GM19193 (cell line): ENCODE results near the gene PRR9.

Source experiments
- POLR2A ChIP-seq: IDR thresholded peaks from 4 replicates; pipeline ENCODE4 v1.6.1; 2011; ENCODE audit not compliant: insufficient read depth, insufficient read length; ENCODE audit errors: extremely low read depth

The PRR9 gene

DNA sequence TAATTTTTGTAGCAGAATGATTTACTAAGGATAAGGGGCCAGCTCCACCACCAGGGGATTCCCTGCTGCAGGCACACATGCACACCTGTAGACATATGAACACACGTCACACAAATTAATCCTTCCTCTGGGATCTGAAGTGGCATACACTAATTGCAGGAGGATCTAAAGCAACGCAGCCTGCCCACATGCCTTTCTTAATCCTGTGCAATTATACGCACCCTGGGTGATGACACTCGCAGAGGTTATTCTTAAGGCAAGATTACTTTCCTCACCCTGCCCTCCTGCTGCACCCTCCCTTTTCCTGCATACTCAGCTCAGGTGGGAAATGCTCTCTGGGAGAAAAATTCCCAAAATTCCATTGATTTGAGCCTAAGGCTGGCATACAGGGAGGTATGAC lies 34.6 kb downstream of the PRR9 start:
- TF ChIP-seq POLR2A = no peak

DNA sequence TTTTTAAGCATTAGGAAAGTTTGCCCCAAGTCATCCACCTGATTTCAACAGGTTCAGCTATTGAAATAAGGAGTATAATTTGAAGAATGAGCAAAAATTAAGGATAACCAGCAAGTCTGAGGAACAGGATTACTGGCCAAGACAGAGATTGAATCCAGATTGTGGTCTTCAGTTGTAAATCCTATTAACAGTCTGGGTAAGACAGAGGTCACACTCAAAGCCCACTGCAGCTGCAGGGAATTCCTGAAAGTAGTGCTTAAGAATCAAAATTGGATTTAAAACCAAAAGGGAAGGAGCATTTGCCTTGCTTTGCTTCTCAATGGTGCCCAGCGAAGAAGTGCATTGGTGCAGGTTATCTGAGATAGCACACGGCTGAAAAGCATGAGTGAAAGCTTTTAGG lies 35.7 kb downstream of the PRR9 start:
- no peak for TF ChIP-seq POLR2A

DNA sequence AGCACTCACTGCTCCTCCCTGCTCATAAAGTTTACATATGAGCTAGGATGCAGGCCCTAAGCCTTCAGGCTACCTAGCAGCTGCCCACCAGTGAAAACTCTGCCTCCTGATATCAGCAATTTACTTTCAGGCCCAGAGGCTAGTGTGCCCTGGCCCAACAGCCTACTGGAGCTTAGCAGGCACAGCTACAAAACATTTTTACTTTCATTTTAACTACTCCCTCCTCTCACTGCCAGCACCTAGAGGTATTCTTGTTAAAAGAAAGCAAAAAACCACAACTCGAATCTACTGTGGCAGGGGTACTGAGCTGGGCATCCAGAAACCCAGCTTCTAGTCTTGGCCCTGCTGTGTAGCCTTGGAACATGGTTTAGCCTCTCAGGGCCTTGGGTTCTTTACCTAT lies 36.3 kb downstream of the PRR9 start:
- TF ChIP-seq POLR2A = no peak

DNA sequence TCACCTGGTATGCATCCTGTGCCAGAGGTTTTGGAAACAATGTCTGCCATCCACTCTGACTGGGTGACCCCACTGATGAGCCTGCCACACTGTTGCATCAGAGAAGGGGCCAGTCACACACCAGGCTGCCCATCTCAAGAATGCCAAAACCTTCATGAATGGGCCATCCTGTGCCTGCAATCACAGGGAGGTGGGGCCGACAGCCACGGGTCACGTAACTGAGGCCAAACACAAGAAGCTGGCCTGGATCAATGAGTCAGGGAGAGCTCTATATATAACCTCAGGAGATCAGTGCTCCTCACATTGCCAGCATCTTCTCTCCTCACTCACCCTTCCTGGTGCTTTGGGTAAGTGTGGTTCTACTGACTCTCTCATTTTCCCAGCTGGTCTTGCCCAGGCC lies 42.0 kb downstream of the PRR9 start, which contains the start of gene LORICRIN:
Gene LORICRIN (plus strand): TSS at position 301 of the 400 bp plus-strand sequence. CDS start 1,263 bp downstream, outside the sequence.
- no peak for TF ChIP-seq POLR2A

DNA sequence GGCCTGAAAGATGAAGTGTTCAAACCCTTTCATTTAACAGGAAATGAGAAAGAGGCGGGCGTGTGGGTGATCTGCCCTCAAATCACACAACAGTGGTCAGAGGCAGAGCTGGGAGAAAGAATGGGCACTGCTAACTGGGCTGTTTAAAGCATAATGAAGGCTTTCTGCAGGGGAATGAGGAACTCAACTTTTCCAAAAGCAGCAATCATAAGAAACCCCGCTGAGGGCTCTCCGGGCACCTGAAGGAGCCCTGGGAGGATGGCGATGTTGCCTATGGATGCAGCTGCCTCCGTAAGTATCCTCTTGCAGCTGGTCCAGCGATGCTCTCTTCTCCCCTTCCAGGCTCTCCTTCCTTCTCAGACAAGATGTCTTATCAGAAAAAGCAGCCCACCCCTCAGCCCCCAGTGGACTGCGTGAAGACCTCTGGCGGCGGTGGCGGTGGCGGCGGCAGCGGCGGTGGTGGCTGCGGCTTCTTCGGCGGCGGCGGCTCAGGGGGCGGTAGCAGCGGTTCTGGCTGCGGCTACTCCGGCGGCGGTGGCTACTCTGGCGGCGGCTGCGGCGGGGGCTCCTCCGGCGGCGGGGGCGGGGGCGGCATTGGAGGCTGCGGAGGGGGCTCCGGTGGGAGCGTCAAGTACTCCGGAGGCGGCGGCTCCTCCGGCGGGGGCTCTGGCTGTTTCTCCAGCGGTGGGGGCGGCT lies 43.3 kb downstream of the PRR9 start:
- TF ChIP-seq POLR2A = no peak

DNA sequence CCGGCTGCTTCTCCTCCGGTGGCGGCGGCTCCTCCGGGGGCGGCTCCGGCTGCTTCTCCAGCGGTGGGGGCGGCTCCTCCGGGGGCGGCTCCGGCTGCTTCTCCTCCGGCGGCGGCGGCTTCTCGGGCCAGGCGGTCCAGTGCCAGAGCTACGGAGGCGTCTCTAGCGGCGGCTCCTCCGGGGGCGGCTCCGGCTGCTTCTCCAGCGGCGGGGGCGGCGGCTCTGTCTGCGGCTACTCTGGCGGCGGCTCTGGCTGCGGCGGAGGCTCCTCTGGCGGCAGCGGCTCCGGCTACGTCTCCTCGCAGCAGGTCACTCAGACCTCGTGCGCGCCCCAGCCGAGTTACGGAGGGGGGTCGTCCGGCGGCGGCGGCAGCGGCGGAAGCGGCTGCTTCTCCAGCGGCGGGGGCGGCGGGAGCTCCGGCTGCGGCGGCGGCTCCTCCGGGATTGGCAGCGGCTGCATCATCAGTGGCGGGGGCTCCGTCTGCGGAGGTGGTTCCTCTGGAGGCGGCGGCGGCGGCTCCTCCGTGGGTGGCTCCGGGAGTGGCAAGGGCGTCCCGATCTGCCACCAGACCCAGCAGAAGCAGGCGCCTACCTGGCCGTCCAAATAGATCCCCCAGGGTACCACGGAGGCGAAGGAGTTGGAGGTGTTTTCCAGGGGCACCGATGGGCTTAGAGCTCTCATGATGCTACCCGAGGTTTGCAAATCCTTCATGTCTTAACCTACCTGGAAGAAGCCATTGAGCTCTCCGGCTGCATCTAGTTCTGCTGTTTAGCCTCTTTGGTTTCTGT lies 44.1 kb downstream of the PRR9 start:
- TF ChIP-seq POLR2A = no peak

DNA sequence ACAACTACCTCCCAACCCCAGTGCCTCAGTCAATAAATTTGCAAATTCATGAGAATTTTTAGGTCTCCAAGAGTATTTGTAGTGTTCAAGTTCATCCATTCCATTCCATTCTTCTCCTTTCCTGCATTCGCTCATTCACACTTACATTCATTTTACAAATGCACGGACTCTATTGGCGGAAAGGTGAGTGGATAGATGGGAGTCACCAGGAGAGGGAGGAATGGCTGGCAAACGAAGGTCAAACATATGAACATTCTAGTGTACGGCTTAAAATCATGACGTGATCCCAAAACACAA lies 44.6 kb downstream of the PRR9 start:
- TF ChIP-seq POLR2A = no peak

DNA sequence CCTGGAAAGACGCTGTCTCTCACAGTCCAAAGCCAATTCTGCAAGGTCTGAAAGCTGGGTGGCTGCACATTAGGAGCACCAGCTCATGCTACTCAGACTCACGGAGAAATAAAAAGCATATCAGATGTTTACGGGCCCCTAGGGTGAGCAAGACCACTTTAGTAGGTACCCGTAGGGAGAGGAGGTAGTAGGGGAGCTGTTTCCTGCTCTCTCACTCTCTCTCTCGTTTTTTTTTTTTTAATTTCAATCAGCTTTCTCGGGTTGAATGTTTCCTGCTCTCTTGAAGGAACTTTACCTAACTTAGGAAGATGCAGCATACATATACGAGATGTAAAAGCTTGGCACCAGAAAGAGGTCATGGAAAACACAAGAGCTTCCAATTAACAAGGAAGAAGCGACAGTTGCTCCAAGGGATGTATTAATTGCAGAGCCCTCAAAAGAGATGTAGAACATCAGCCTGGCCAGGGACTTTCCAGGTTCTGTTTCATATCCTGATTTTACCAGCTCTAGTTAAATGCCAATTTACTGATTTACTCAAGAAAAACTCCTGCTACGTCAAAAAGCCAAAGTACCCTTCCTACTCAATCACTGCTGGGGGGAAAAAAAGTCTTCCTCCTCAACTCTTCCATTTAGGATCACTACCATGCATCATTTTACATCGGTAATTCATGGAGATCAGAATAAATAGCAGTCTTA lies 45.2 kb downstream of the PRR9 start:
- TF ChIP-seq POLR2A = no peak

DNA sequence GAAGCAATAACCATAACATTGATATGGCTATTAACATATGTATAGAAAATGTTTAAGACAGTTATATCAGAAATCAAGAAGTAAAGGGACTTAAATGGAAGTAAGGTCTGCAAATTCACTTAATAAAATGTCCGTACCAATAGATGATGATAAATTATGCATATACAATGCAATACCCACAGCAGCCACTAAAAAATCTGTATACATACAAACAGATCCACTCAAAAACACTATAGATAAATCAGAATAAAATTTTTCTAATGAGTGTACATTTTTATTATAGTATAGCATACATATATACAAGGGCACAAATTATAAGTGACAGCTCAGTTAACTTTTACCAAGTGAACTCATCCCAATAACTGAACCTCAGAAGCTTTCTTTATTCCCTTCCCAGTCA lies 48.1 kb downstream of the PRR9 start:
- TF ChIP-seq POLR2A = no peak
